ENCODE measurements around the gene VAT1L. TPM values are rescaled to one million over a fixed set of nuclear protein-coding genes. Genes with fewer than 3 reads are reported as not detected.

VAT1L gene
- total RNA-seq, 1 experiment from 2014 or later, result 0.10 TPM

DNA sequence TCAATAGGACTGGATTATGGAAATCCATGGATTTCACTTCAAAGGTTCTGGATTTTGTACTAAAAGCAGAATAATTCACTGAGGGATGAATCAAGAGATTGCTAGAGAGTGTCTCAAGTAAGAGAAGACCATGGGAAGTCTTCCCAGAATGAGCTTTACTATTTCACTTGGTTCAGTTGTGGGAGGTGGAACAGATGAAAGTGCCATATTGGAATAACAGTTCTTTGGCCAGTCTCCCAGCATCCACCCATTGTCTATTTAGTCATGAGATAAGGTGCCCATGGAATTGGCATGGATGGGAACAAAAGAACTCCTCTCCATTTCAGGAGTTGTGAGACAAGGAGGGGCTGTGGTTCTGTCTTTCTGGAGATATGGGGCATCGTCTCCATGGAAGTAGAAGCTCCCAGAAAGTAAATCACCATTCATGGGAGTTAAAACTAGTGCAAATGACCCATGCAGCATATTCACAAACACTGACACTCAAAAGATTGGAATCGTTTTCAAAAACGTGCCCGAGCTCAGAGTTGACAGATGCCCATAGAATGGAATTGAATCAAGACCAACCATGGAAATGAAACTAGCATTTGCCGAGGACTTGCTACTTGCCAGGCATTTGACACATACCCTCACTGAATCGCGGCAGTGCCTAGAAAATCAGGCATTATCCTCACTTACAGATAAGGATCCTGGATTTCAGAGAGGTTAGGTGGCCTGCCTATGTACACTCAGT lies 197.8 kb downstream of the VAT1L start:
- no peaks in the 10 kb centered on the region for H3K9me2 ChIP-seq (ENCODE audit: insufficient read depth)
- intact Hi-C loops (cut with micrococcal nuclease), result no loop called here
- BruUV-seq (replicated peaks), result no TSS peak
- ChIA-PET CTCF (no interaction called here), POLR2A (no interaction called here), RAD21 (ENCODE audit: low non-redundant PET in 1 of 2, low total read pairs in 2 of 2, uncharacterized antibody in 2 of 2, unreplicated experiment in 2 of 2) (no interaction called here)
- no peaks in the 10 kb centered on the region for H3K79me2 ChIP-seq (ENCODE audit: insufficient read depth, low read length)
- no peaks in the 10 kb centered on the region; a peak in 1 of 4 replicates for H3K4me1 ChIP-seq (ENCODE audit: control insufficient read depth in 1 of 2, insufficient read depth in 2 of 2, low read length in 2 of 2)
- H3K27me3 ChIP-seq (ENCODE audit: insufficient read depth, low read length), result peaks cover 22% of the 10 kb centered on the region
- TF ChIP-seq EZH2phosphoT487 (IDR thresholded peaks at IDR 0.05; ENCODE audit: borderline replicate concordance), result no peak
- TF ChIP-seq, protein P1, sequence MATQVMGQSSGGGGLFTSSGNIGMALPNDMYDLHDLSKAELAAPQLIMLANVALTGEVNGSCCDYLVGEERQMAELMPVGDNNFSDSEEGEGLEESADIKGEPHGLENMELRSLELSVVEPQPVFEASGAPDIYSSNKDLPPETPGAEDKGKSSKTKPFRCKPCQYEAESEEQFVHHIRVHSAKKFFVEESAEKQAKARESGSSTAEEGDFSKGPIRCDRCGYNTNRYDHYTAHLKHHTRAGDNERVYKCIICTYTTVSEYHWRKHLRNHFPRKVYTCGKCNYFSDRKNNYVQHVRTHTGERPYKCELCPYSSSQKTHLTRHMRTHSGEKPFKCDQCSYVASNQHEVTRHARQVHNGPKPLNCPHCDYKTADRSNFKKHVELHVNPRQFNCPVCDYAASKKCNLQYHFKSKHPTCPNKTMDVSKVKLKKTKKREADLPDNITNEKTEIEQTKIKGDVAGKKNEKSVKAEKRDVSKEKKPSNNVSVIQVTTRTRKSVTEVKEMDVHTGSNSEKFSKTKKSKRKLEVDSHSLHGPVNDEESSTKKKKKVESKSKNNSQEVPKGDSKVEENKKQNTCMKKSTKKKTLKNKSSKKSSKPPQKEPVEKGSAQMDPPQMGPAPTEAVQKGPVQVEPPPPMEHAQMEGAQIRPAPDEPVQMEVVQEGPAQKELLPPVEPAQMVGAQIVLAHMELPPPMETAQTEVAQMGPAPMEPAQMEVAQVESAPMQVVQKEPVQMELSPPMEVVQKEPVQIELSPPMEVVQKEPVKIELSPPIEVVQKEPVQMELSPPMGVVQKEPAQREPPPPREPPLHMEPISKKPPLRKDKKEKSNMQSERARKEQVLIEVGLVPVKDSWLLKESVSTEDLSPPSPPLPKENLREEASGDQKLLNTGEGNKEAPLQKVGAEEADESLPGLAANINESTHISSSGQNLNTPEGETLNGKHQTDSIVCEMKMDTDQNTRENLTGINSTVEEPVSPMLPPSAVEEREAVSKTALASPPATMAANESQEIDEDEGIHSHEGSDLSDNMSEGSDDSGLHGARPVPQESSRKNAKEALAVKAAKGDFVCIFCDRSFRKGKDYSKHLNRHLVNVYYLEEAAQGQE (IDR thresholded peaks at IDR 0.05; ENCODE audit: low read depth), result no peak
- TF ChIP-seq SP1 (IDR thresholded peaks at IDR 0.05; ENCODE audit: low read depth), result no peak
- no peak for TF ChIP-seq TCF7L2 (IDR thresholded peaks at IDR 0.05; ENCODE audit: borderline replicate concordance, extremely low read depth, insufficient read depth, insufficient read length)
- TF ChIP-seq RAD21 (IDR thresholded peaks at IDR 0.05; ENCODE audit: low read depth), result no peak
- no peak for TF ChIP-seq CEBPB (IDR thresholded peaks at IDR 0.05; ENCODE audit: low read depth)
- TF ChIP-seq, protein P2, sequence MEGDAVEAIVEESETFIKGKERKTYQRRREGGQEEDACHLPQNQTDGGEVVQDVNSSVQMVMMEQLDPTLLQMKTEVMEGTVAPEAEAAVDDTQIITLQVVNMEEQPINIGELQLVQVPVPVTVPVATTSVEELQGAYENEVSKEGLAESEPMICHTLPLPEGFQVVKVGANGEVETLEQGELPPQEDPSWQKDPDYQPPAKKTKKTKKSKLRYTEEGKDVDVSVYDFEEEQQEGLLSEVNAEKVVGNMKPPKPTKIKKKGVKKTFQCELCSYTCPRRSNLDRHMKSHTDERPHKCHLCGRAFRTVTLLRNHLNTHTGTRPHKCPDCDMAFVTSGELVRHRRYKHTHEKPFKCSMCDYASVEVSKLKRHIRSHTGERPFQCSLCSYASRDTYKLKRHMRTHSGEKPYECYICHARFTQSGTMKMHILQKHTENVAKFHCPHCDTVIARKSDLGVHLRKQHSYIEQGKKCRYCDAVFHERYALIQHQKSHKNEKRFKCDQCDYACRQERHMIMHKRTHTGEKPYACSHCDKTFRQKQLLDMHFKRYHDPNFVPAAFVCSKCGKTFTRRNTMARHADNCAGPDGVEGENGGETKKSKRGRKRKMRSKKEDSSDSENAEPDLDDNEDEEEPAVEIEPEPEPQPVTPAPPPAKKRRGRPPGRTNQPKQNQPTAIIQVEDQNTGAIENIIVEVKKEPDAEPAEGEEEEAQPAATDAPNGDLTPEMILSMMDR (IDR thresholded peaks at IDR 0.05 in 2 of 3, conservative IDR thresholded peaks at IDR 0.05 in 1 of 3; ENCODE audit: borderline replicate concordance in 1 of 3, insufficient read depth in 1 of 3, low read depth in 2 of 3, low read length in 2 of 3), result no peak
- TF ChIP-seq ZFX (IDR thresholded peaks at IDR 0.05), result no peak
- TF ChIP-seq YY1 (IDR thresholded peaks at IDR 0.05; ENCODE audit: extremely low read depth, insufficient replicate concordance, low read depth, low read length), result no peak
- TF ChIP-seq, protein P3, sequence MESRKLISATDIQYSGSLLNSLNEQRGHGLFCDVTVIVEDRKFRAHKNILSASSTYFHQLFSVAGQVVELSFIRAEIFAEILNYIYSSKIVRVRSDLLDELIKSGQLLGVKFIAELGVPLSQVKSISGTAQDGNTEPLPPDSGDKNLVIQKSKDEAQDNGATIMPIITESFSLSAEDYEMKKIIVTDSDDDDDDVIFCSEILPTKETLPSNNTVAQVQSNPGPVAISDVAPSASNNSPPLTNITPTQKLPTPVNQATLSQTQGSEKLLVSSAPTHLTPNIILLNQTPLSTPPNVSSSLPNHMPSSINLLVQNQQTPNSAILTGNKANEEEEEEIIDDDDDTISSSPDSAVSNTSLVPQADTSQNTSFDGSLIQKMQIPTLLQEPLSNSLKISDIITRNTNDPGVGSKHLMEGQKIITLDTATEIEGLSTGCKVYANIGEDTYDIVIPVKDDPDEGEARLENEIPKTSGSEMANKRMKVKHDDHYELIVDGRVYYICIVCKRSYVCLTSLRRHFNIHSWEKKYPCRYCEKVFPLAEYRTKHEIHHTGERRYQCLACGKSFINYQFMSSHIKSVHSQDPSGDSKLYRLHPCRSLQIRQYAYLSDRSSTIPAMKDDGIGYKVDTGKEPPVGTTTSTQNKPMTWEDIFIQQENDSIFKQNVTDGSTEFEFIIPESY (IDR thresholded peaks at IDR 0.05; ENCODE audit: extremely low read depth, insufficient replicate concordance, low read length), result no peak
- TF ChIP-seq ZNF274 (IDR thresholded peaks at IDR 0.05; ENCODE audit: low read depth, low read length), result no peak
- TF ChIP-seq POLR2AphosphoS5 (IDR thresholded peaks at IDR 0.05; ENCODE audit: low read depth, low read length), result no peak
- no peak for TF ChIP-seq CBX3 (IDR thresholded peaks at IDR 0.05; ENCODE audit: low read depth)
- DNase-seq (ENCODE audit: low read depth, low spot score), result no peak
- H3K9ac ChIP-seq (ENCODE audit: low read length), result no peak overlapping the region
- no peak for ATAC-seq
- H4K20me1 ChIP-seq (ENCODE audit: insufficient read depth), result no peaks in the 10 kb centered on the region
- H2AFZ ChIP-seq (ENCODE audit: low read depth, low read length, poor library complexity, severe bottlenecking), result no peak overlapping the region
- H3K4me3 ChIP-seq (replicated peaks in 1 of 2; ENCODE audit: low read depth in 1 of 2, low read length in 2 of 2), result no peak overlapping the region
- no peaks in the 10 kb centered on the region for H3K9me3 ChIP-seq (ENCODE audit: control insufficient read depth in 1 of 2, insufficient read depth in 1 of 2, low read depth in 1 of 2, low read length in 2 of 2)
- H3K27ac ChIP-seq (ENCODE audit: low read depth, low read length), result no peak overlapping the region
- H3K36me3 ChIP-seq (ENCODE audit: control insufficient read depth in 1 of 2, insufficient read depth in 2 of 2, low read length in 2 of 2), result no peaks in the 10 kb centered on the region
- H3K4me2 ChIP-seq (ENCODE audit: low read length), result no peak overlapping the region
